ENCODE data around the gene NRGN. TPM values are rescaled to one million over a fixed set of nuclear protein-coding genes. Genes with fewer than 3 reads are reported as not detected.
A peak's percentile ranks its signal among the peaks of the same experiment; 100 is the strongest.

The NRGN gene
- total RNA-seq, 1 experiment from 2014 or later = 7.8 TPM

DNA sequence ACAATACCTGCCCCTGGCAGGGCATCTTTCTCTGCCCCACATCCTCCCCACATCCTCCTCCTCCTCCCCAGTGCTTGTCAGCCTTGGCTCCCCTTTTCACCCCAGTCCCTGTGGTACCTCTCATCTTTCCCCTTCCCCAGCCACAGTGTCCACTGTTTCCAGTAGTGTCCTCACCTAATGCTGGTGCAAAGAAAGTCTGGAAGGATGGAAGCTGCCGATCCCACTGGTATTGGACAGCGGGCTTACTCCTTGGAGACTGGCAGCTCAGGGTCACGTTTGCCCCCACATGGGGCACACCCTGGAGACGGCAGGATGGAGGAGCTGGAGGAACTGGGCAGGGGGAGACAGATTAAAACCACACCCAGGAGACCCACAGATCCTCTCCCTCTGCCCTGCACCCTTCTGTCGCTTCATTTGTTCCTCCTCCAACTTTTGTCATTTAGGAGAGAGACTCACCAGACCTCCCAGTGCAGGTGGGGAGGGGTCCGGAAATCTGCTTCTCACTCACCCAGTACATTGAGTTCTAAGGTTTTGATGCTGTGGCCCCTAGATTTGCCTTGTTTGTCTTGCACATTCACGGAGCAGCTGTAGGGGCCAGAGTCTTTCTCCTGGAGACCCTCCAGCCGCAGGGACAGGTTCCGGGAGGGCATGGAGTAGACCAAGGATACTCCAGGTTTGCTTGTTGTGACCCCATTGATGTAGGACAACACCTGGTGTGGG is 16.5 kb downstream of the NRGN start:
- Histone ChIP-seq H3K9me3 (no peaks in the 10 kb centered on the region), H3K36me3 (ENCODE audit: control insufficient read depth, insufficient read depth, low read length) (no peaks in the 10 kb centered on the region), H3K4me1 (peaks cover 17% of the 10 kb centered on the region), H3K4me3 (ENCODE audit: low read depth, low read length) (no peak overlapping the region), H3K27me3 (replicated peaks; ENCODE audit: control insufficient read depth, insufficient read depth, low read length) (no peaks in the 10 kb centered on the region)
- Mint-ChIP-seq H3K36me3 (ENCODE audit: insufficient read depth, unreplicated experiment) (peaks cover 2% of the 10 kb centered on the region), H3K4me1 (ENCODE audit: low read depth, unreplicated experiment) (peaks cover 6% of the 10 kb centered on the region), H3K9me3 (ENCODE audit: unreplicated experiment) (no peaks in the 10 kb centered on the region), H3K27me3 (ENCODE audit: insufficient read depth, unreplicated experiment) (no peaks in the 10 kb centered on the region), H3K4me3 (ENCODE audit: unreplicated experiment) (no peak overlapping the region), H3K27ac (ENCODE audit: unreplicated experiment) (no peak overlapping the region)
- BruUV-seq (replicated peaks) = no TSS peak
- no peak for DNase-seq
- intact Hi-C loops (cut with micrococcal nuclease; ENCODE audit: unreplicated experiment) = no loop called here
- POLR2A ChIA-PET = no interaction called here
- TF ChIP-seq CTCF (IDR thresholded peaks at IDR 0.05; ENCODE audit: insufficient read depth in 1 of 2, low read depth in 1 of 2, low read length in 1 of 2, severe bottlenecking in 1 of 2, unreplicated experiment in 1 of 2) = no peak
- CTCF ChIA-PET = interaction anchor here (0.6 to 1.7 kb wide), 3 partner anchors 10 to 42 kb away, joined by 4 to 8 read pairs (median 5); no protein-coding TSS in a partner anchor

GRCh38 chr11:124756753-124757227 is 17.0 kb downstream of the NRGN start:
- TF ChIP-seq CTCF (IDR thresholded peaks at IDR 0.05; ENCODE audit: insufficient read depth in 1 of 2, low read depth in 1 of 2, low read length in 1 of 2, severe bottlenecking in 1 of 2, unreplicated experiment in 1 of 2) = no peak
- Mint-ChIP-seq H3K36me3 (ENCODE audit: insufficient read depth, unreplicated experiment) (peaks cover 8% of the 10 kb centered on the region), H3K9me3 (ENCODE audit: unreplicated experiment) (no peaks in the 10 kb centered on the region), H3K4me1 (ENCODE audit: low read depth, unreplicated experiment) (peaks cover 6% of the 10 kb centered on the region), H3K27me3 (ENCODE audit: insufficient read depth, unreplicated experiment) (no peaks in the 10 kb centered on the region), H3K27ac (ENCODE audit: unreplicated experiment) (no peak overlapping the region), H3K4me3 (ENCODE audit: unreplicated experiment) (no peak overlapping the region)
- no peak overlapping the region for H3K4me3 ChIP-seq (ENCODE audit: low read depth, low read length)
- CTCF ChIA-PET = interaction anchor here (0.6 to 1.7 kb wide), 2 partner anchors 10 to 16 kb away, joined by 4 to 8 read pairs; no protein-coding TSS in a partner anchor
- no peak for DNase-seq
- no peaks in the 10 kb centered on the region for H3K9me3 ChIP-seq
- POLR2A ChIA-PET = no interaction called here
- H3K36me3 ChIP-seq (ENCODE audit: control insufficient read depth, insufficient read depth, low read length) = no peaks in the 10 kb centered on the region
- H3K4me1 ChIP-seq = peaks cover 17% of the 10 kb centered on the region
- H3K27me3 ChIP-seq (replicated peaks; ENCODE audit: control insufficient read depth, insufficient read depth, low read length) = no peaks in the 10 kb centered on the region
- no TSS peak for BruUV-seq (replicated peaks)
- intact Hi-C loops (cut with micrococcal nuclease; ENCODE audit: unreplicated experiment) = no loop called here

DNA sequence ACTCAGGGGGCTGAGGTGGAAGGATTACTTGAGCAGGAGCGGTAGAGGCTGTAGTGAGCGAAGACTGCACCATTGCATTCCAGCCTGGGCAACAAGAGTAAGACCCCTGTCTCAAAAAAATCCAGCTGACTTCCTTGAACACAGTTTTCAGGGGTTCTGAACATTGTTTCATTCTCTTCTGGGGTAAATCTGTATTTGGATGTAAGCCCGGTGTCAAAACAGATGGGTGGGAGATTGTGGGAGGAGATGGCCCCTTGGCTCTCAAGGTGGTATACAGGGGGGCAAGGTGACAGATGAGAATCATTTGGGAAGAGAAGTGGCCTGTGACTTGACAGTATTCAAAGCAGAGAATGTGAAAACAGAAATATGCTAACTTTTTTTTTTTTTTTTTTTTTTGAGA is 17.6 kb downstream of the NRGN start:
- peak overlapping the region; percentile 91 for H3K4me3 Mint-ChIP-seq (ENCODE audit: unreplicated experiment)
- ChIA-PET CTCF (interaction anchor here (1.4 kb wide), 1 partner anchor 117 kb away, joined by 9 read pairs; no protein-coding TSS in a partner anchor), POLR2A (no interaction called here)
- no peak overlapping the region for H3K27ac Mint-ChIP-seq (ENCODE audit: unreplicated experiment)
- no peaks in the 10 kb centered on the region for H3K27me3 Mint-ChIP-seq (ENCODE audit: insufficient read depth, unreplicated experiment)
- peaks cover 17% of the 10 kb centered on the region for H3K4me1 ChIP-seq
- no peaks in the 10 kb centered on the region for H3K27me3 ChIP-seq (replicated peaks; ENCODE audit: control insufficient read depth, insufficient read depth, low read length)
- TF ChIP-seq CTCF (IDR thresholded peaks at IDR 0.05; ENCODE audit: insufficient read depth in 1 of 2, low read depth in 1 of 2, low read length in 1 of 2, severe bottlenecking in 1 of 2, unreplicated experiment in 1 of 2) = no peak
- H3K4me3 ChIP-seq (ENCODE audit: low read depth, low read length) = no peak overlapping the region
- BruUV-seq (replicated peaks) = no TSS peak
- H3K36me3 ChIP-seq (ENCODE audit: control insufficient read depth, insufficient read depth, low read length) = no peaks in the 10 kb centered on the region
- DNase-seq = no peak
- peaks cover 13% of the 10 kb centered on the region for H3K36me3 Mint-ChIP-seq (ENCODE audit: insufficient read depth, unreplicated experiment)
- no peaks in the 10 kb centered on the region for H3K9me3 ChIP-seq
- peaks cover 6% of the 10 kb centered on the region for H3K4me1 Mint-ChIP-seq (ENCODE audit: low read depth, unreplicated experiment)
- no peaks in the 10 kb centered on the region for H3K9me3 Mint-ChIP-seq (ENCODE audit: unreplicated experiment)
- intact Hi-C loops (cut with micrococcal nuclease; ENCODE audit: unreplicated experiment) = no loop called here

Measured in Caco-2 (cell line).